MM.1S (cell line): ENCODE data around the gene MED16.

Source experiments
- DNase-seq: peaks from one replicate; pipeline ENCODE4 v3.0.0-alpha.2; 2015
- H2AFZ ChIP-seq: fragments of 300-600 bp; sonication (generic); 2 replicates; pipeline ENCODE4 v1.6.0; 2016; ENCODE audit warnings: antibody characterized with exemption, low read length
- H3F3A ChIP-seq: fragments of 300-600 bp; sonication (generic); 2 replicates; pipeline ENCODE4 v1.6.1; 2016; ENCODE audit warnings: mild to moderate bottlenecking, antibody characterized with exemption, low read length, moderate library complexity, mixed read lengths; ENCODE audit not compliant: insufficient read depth
- H3K27ac ChIP-seq: fragments of 300-600 bp; sonication (generic); 2 replicates; pipeline ENCODE4 v1.5.1; 2016; ENCODE audit warnings: mild to moderate bottlenecking, low read length
- H3K27me3 ChIP-seq: fragments of 300-600 bp; sonication (generic); replicated peaks from 2 replicates; pipeline ENCODE4 v1.6.0; 2016; ENCODE audit warnings: low read length; ENCODE audit not compliant: insufficient read depth
- H3K36me3 ChIP-seq: fragments of 300-600 bp; sonication (generic); replicated peaks from 2 replicates; pipeline ENCODE4 v1.6.1; 2016; ENCODE audit warnings: mild to moderate bottlenecking, low read length, mixed read lengths; ENCODE audit not compliant: insufficient read depth
- H3K4me1 ChIP-seq: fragments of 300-600 bp; sonication (generic); 2 replicates; pipeline ENCODE4 v1.6.1; 2016; ENCODE audit warnings: low read length, mixed read lengths
- H3K4me2 ChIP-seq: fragments of 300-600 bp; sonication (generic); 2 replicates; pipeline ENCODE4 v1.6.0; 2016; ENCODE audit warnings: low read depth, low read length
- H3K4me3 ChIP-seq: fragments of 300-600 bp; sonication (generic); 2 replicates; pipeline ENCODE4 v1.5.1; 2016; ENCODE audit warnings: low read length, mixed read lengths
- H3K79me2 ChIP-seq: fragments of 300-600 bp; sonication (generic); 2 replicates; pipeline ENCODE4 v1.6.1; 2016; ENCODE audit warnings: mixed run types, low read length, mixed read lengths
- H3K9ac ChIP-seq: fragments of 300-600 bp; sonication (generic); 2 replicates; pipeline ENCODE4 v1.6.1; 2016; ENCODE audit warnings: low read length, mixed read lengths
- H3K9me2 ChIP-seq: fragments of 300-600 bp; sonication (generic); replicated peaks from 2 replicates; pipeline ENCODE4 v1.6.1; 2016; ENCODE audit warnings: mild to moderate bottlenecking, low read length, mixed read lengths; ENCODE audit not compliant: insufficient read depth
- H3K9me3 ChIP-seq: fragments of 300-600 bp; sonication (generic); replicated peaks from 2 replicates; pipeline ENCODE4 v1.6.1; 2016; ENCODE audit warnings: mild to moderate bottlenecking, low read length, mixed read lengths; ENCODE audit not compliant: insufficient read depth
- H4K20me1 ChIP-seq: fragments of 300-600 bp; sonication (generic); 2 replicates; pipeline ENCODE4 v1.6.1; 2016; ENCODE audit warnings: mild to moderate bottlenecking, low read length, moderate library complexity, mixed read lengths; ENCODE audit not compliant: insufficient read depth
- EZH2 ChIP-seq: fragments of 300-600 bp; sonication (generic); optimal IDR thresholded peaks from 2 replicates; pipeline ENCODE3; 2017; ENCODE audit warnings: low read depth, mild to moderate bottlenecking, antibody characterized with exemption, low read length, mixed read lengths
- EZH2phosphoT487 ChIP-seq: fragments of 300-600 bp; sonication (generic); IDR thresholded peaks from 2 replicates; pipeline ENCODE4 v1.6.1; 2018; ENCODE audit warnings: antibody characterized with exemption, low read length
- TF ChIP-seq, protein P1 (sequence below): fragments of 300-600 bp; sonication (generic); IDR thresholded peaks from 2 replicates; pipeline ENCODE4 v1.5.1; 2016; ENCODE audit warnings: antibody characterized with exemption, low read length, mixed read lengths

The MED16 gene

GRCh38 chr19:866769-867300, 26.2 kb downstream of the MED16 start:
- no peak for DNase-seq
- Histone ChIP-seq H3K9me3 (no peaks in the 10 kb centered on the region), H3K9ac (no peak overlapping the region), H4K20me1 (0 out of 2 replicates have a peak, but pooled peaks cover 3% of the 10 kb centered on the region), H3K9me2 (no peaks in the 10 kb centered on the region), H3K36me3 (no peaks in the 10 kb centered on the region), H3K4me1 (peaks cover 5% of the 10 kb centered on the region), H3K4me3 (no peak overlapping the region), H3F3A (peaks cover 7% of the 10 kb centered on the region; the same call in 1 of the 2 replicates), H2AFZ (no peak overlapping the region), H3K27me3 (peaks cover under 1% of the 10 kb centered on the region; the same call in 1 of the 2 replicates), H3K27ac (no peak overlapping the region), H3K79me2 (no peaks in the 10 kb centered on the region), H3K4me2 (no peak overlapping the region)
- TF ChIP-seq EZH2, result no peak
- no peak for TF ChIP-seq EZH2phosphoT487
- TF ChIP-seq, protein P1, sequence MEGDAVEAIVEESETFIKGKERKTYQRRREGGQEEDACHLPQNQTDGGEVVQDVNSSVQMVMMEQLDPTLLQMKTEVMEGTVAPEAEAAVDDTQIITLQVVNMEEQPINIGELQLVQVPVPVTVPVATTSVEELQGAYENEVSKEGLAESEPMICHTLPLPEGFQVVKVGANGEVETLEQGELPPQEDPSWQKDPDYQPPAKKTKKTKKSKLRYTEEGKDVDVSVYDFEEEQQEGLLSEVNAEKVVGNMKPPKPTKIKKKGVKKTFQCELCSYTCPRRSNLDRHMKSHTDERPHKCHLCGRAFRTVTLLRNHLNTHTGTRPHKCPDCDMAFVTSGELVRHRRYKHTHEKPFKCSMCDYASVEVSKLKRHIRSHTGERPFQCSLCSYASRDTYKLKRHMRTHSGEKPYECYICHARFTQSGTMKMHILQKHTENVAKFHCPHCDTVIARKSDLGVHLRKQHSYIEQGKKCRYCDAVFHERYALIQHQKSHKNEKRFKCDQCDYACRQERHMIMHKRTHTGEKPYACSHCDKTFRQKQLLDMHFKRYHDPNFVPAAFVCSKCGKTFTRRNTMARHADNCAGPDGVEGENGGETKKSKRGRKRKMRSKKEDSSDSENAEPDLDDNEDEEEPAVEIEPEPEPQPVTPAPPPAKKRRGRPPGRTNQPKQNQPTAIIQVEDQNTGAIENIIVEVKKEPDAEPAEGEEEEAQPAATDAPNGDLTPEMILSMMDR, result no peak

DNA sequence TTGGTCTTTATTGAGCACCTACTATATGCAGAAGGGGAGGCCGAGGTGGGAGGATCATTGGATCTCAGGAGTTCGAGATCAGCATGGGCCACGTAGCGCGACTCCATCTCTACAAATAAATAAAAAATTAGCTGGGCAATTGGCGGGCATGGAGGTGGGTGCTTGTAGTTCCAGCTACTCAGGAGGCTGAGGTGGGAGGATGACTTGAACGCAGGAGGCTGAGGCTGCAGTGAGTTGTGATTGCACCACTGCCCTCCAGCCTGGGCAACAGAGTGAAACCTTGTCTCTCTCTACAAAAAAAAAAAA, 29.7 kb downstream of the MED16 start:
- DNase-seq, result no peak
- 0 out of 2 replicates have a peak, but pooled peaks cover 3% of the 10 kb centered on the region for H4K20me1 ChIP-seq
- no peaks in the 10 kb centered on the region for H3K36me3 ChIP-seq
- 0 out of 2 replicates have a peak overlapping the region, but pooled peaks have one; percentile 78 for H2AFZ ChIP-seq
- H3F3A ChIP-seq, result peaks cover 7% of the 10 kb centered on the region; the same call in 1 of the 2 replicates
- H3K9me3 ChIP-seq, result no peaks in the 10 kb centered on the region
- H3K4me1 ChIP-seq, result peaks cover 5% of the 10 kb centered on the region
- no peak overlapping the region for H3K9ac ChIP-seq
- TF ChIP-seq, protein P1, result no peak
- no peak for TF ChIP-seq EZH2phosphoT487
- peaks cover 23% of the 10 kb centered on the region for H3K27me3 ChIP-seq
- H3K79me2 ChIP-seq, result no peaks in the 10 kb centered on the region
- peak overlapping the region; percentile 94 for H3K4me2 ChIP-seq
- no peak overlapping the region for H3K27ac ChIP-seq
- H3K4me3 ChIP-seq, result peak overlapping the region; percentile 48
- no peaks in the 10 kb centered on the region for H3K9me2 ChIP-seq

- Histone ChIP-seq H3K4me3 (peak overlapping the region; percentile 48), H3K27me3 (peaks cover 25% of the 10 kb centered on the region), H3K4me1 (peaks cover 5% of the 10 kb centered on the region), H3K36me3 (no peaks in the 10 kb centered on the region), H2AFZ (peak overlapping the region; percentile 78), H3F3A (peaks cover 7% of the 10 kb centered on the region; the same call in 1 of the 2 replicates), H3K79me2 (no peaks in the 10 kb centered on the region), H3K9ac (no peak overlapping the region), H3K4me2 (peak overlapping the region; percentile 94), H4K20me1 (0 out of 2 replicates have a peak, but pooled peaks cover 3% of the 10 kb centered on the region), H3K27ac (no peak overlapping the region), H3K9me2 (no peaks in the 10 kb centered on the region), H3K9me3 (no peaks in the 10 kb centered on the region)
- peak; percentile 73 for DNase-seq
- no peak for TF ChIP-seq EZH2
- TF ChIP-seq, protein P1, result no peak
- no peak for TF ChIP-seq EZH2phosphoT487
Measured at GRCh38 chr19:862581-863314, 30.2 kb downstream of the MED16 start.
